Measurements from ENCODE around the gene IL6. TPM values are rescaled to one million over a fixed set of nuclear protein-coding genes. Genes with fewer than 3 reads are reported as not detected.
"Not testable (repeated sequence)": the region's sequence is repeated elsewhere in the genome, so short reads cannot be mapped to it uniquely, and the experiment has no call there.

The IL6 gene
- total RNA-seq, 2 experiments from 2014 or later: not detected

GRCh38 chr7:22683379-22683778, 43.6 kb upstream of the IL6 start:
- Histone ChIP-seq H3K4me3 (ENCODE audit: low read length) (no peak overlapping the region), H3K27ac (ENCODE audit: low read depth in 1 of 2, low read length in 2 of 2) (no peak overlapping the region), H3K36me3 (ENCODE audit: insufficient read depth, low read length) (no peaks in the 10 kb centered on the region), H3K9me3 (ENCODE audit: control insufficient read depth in 1 of 2, insufficient read depth in 1 of 2, low read length in 2 of 2) (no peaks in the 10 kb centered on the region), H3K27me3 (ENCODE audit: control insufficient read depth in 1 of 2, insufficient read depth in 2 of 2, low read length in 2 of 2) (no peaks in the 10 kb centered on the region), H3K4me1 (ENCODE audit: insufficient read depth, low read length) (peaks cover 6% of the 10 kb centered on the region)
- H3K4me1 Mint-ChIP-seq (ENCODE audit: low read depth): peaks cover 18% of the 10 kb centered on the region
- TF ChIP-seq CTCF (IDR thresholded peaks at IDR 0.05): no peak
- intact Hi-C loops (cut with DNase I, micrococcal nuclease): no loop called here
- H3K36me3 Mint-ChIP-seq (ENCODE audit: low read depth): no peaks in the 10 kb centered on the region
- ATAC-seq (ENCODE audit: poor library complexity) (no peak), DNase-seq (no peak)
- POLR2A ChIA-PET: no interaction called here
- H3K27me3 Mint-ChIP-seq: no peaks in the 10 kb centered on the region
- CTCF ChIA-PET: no interaction called here
- H3K4me3 Mint-ChIP-seq: no peak overlapping the region
- no peak overlapping the region for H3K27ac Mint-ChIP-seq
- H3K9me3 Mint-ChIP-seq: no peaks in the 10 kb centered on the region

GRCh38 chr7:22686620-22687019, 40.4 kb upstream of the IL6 start:
- no peak for ATAC-seq (ENCODE audit: poor library complexity)

GRCh38 chr7:22688084-22688483, 38.9 kb upstream of the IL6 start:
- no peak overlapping the region for H3K4me3 ChIP-seq (ENCODE audit: low read length)
- ChIA-PET POLR2A (no interaction called here), CTCF (no interaction called here)
- intact Hi-C loops (cut with DNase I, micrococcal nuclease): no loop called here
- DNase-seq: no peak
- no peak overlapping the region for H3K4me3 Mint-ChIP-seq
- TF ChIP-seq CTCF (IDR thresholded peaks at IDR 0.05): no peak
- no peaks in the 10 kb centered on the region for H3K27me3 ChIP-seq (ENCODE audit: control insufficient read depth in 1 of 2, insufficient read depth in 2 of 2, low read length in 2 of 2)
- no peak for ATAC-seq (ENCODE audit: poor library complexity)
- H3K27me3 Mint-ChIP-seq: no peaks in the 10 kb centered on the region
- no peaks in the 10 kb centered on the region for H3K9me3 ChIP-seq (ENCODE audit: control insufficient read depth in 1 of 2, insufficient read depth in 1 of 2, low read length in 2 of 2)
- H3K4me1 Mint-ChIP-seq (ENCODE audit: low read depth): no peaks in the 10 kb centered on the region
- no peaks in the 10 kb centered on the region for H3K36me3 Mint-ChIP-seq (ENCODE audit: low read depth)
- H3K36me3 ChIP-seq (ENCODE audit: insufficient read depth, low read length): no peaks in the 10 kb centered on the region
- H3K27ac ChIP-seq (ENCODE audit: low read depth in 1 of 2, low read length in 2 of 2): no peak overlapping the region
- no peak overlapping the region for H3K27ac Mint-ChIP-seq
- no peaks in the 10 kb centered on the region for H3K4me1 ChIP-seq (ENCODE audit: insufficient read depth, low read length)
- H3K9me3 Mint-ChIP-seq: no peaks in the 10 kb centered on the region

More at GRCh38 chr7:22686620-22687019, 40.4 kb upstream of the IL6 start:
- intact Hi-C loops (cut with DNase I, micrococcal nuclease): no loop called here
- Mint-ChIP-seq H3K4me3 (no peak overlapping the region), H3K4me1 (ENCODE audit: low read depth) (no peaks in the 10 kb centered on the region), H3K9me3 (no peaks in the 10 kb centered on the region), H3K36me3 (ENCODE audit: low read depth) (no peaks in the 10 kb centered on the region), H3K27me3 (no peaks in the 10 kb centered on the region), H3K27ac (no peak overlapping the region)
- no peak overlapping the region for H3K4me3 ChIP-seq (ENCODE audit: low read length)
- POLR2A ChIA-PET: interaction anchor here (0.8 kb wide), 1 partner anchor 11 kb away, joined by 6 read pairs; no protein-coding TSS in a partner anchor
- H3K27ac ChIP-seq (ENCODE audit: low read depth in 1 of 2, low read length in 2 of 2): no peak overlapping the region
- H3K4me1 ChIP-seq (ENCODE audit: insufficient read depth, low read length): no peaks in the 10 kb centered on the region
- H3K27me3 ChIP-seq (ENCODE audit: control insufficient read depth in 1 of 2, insufficient read depth in 2 of 2, low read length in 2 of 2): no peaks in the 10 kb centered on the region
- CTCF ChIA-PET: no interaction called here
- no peaks in the 10 kb centered on the region for H3K36me3 ChIP-seq (ENCODE audit: insufficient read depth, low read length)
- no peak for TF ChIP-seq CTCF (IDR thresholded peaks at IDR 0.05)
- DNase-seq: no peak
- no peaks in the 10 kb centered on the region for H3K9me3 ChIP-seq (ENCODE audit: control insufficient read depth in 1 of 2, insufficient read depth in 1 of 2, low read length in 2 of 2)

GRCh38 chr7:22688934-22689333, 38.1 kb upstream of the IL6 start:
- H3K4me1 Mint-ChIP-seq (ENCODE audit: low read depth); H3K9me3 ChIP-seq (ENCODE audit: control insufficient read depth in 1 of 2, insufficient read depth in 1 of 2, low read length in 2 of 2); H3K27ac ChIP-seq (ENCODE audit: low read depth in 1 of 2, low read length in 2 of 2); H3K27me3 ChIP-seq (ENCODE audit: control insufficient read depth in 1 of 2, insufficient read depth in 2 of 2, low read length in 2 of 2); POLR2A ChIA-PET; intact Hi-C loops (cut with DNase I, micrococcal nuclease); H3K4me3 ChIP-seq (ENCODE audit: low read length); CTCF ChIA-PET; ATAC-seq (ENCODE audit: poor library complexity); H3K36me3 Mint-ChIP-seq (ENCODE audit: low read depth); H3K27ac Mint-ChIP-seq; H3K4me1 ChIP-seq (ENCODE audit: insufficient read depth, low read length); H3K4me3 Mint-ChIP-seq; H3K9me3 Mint-ChIP-seq; H3K27me3 Mint-ChIP-seq; DNase-seq; H3K36me3 ChIP-seq (ENCODE audit: insufficient read depth, low read length): not testable (repeated sequence)
